Measurements from ENCODE around the gene ITGA6. TPM values are rescaled to one million over a fixed set of nuclear protein-coding genes. Genes with fewer than 3 reads are reported as not detected.

The ITGA6 gene
- total RNA-seq, 1 experiment from 2014 or later: 75.9 TPM

DNA sequence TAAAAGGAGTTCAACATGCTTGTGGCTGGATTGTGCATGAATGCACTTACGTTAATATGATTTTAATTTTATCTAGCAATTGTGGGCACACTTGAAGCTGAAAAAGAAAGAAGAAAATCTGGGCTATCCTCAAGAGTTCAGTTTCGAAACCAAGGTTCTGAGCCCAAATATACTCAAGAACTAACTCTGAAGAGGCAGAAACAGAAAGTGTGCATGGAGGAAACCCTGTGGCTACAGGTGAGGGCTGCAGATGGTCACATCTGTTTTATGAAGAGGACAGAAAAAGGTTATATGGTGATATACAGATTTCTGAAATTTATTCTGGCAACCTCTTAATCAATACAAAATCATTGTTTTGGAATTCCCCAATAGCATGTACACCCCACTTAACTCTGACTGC lies 57.3 kb downstream of the ITGA6 start:
- ChIA-PET CTCF (interaction anchor here (0.6 to 1.2 kb wide), 2 partner anchors 309 to 313 kb away, joined by 3 read pairs; no protein-coding TSS in a partner anchor), POLR2A (no interaction called here)
- Histone ChIP-seq H3K4me1 (ENCODE audit: control insufficient read depth, insufficient read depth, low read length) (no peaks in the 10 kb centered on the region), H3K4me3 (ENCODE audit: low read depth in 2 of 2, low read length in 2 of 2) (no peak overlapping the region), H3K27ac (ENCODE audit: low read length) (no peak overlapping the region), H3K27me3 (ENCODE audit: control insufficient read depth, insufficient read depth, low read length) (no peaks in the 10 kb centered on the region), H3K36me3 (ENCODE audit: control insufficient read depth, insufficient read depth, low read length) (peaks cover 2% of the 10 kb centered on the region), H3K9me3 (ENCODE audit: control insufficient read depth, insufficient read depth, low read depth, low read length) (no peaks in the 10 kb centered on the region)
- DNase-seq (ENCODE audit: low read depth, low spot score) (no peak), ATAC-seq (no peak)
- in situ Hi-C loops (cut with HindIII; ENCODE audit: low pct_unique_long_range_greater_than_20kb, low sequenced_read_pairs): no loop called here
- no TSS peak for BruUV-seq (replicated peaks)
- intact Hi-C loops (cut with micrococcal nuclease; ENCODE audit: unreplicated experiment): no loop called here
- TF ChIP-seq, protein P1, sequence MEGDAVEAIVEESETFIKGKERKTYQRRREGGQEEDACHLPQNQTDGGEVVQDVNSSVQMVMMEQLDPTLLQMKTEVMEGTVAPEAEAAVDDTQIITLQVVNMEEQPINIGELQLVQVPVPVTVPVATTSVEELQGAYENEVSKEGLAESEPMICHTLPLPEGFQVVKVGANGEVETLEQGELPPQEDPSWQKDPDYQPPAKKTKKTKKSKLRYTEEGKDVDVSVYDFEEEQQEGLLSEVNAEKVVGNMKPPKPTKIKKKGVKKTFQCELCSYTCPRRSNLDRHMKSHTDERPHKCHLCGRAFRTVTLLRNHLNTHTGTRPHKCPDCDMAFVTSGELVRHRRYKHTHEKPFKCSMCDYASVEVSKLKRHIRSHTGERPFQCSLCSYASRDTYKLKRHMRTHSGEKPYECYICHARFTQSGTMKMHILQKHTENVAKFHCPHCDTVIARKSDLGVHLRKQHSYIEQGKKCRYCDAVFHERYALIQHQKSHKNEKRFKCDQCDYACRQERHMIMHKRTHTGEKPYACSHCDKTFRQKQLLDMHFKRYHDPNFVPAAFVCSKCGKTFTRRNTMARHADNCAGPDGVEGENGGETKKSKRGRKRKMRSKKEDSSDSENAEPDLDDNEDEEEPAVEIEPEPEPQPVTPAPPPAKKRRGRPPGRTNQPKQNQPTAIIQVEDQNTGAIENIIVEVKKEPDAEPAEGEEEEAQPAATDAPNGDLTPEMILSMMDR (IDR thresholded peaks at IDR 0.05): peak; percentile 27; the same call in 1 of the 2 replicates
- TF ChIP-seq, protein P2, sequence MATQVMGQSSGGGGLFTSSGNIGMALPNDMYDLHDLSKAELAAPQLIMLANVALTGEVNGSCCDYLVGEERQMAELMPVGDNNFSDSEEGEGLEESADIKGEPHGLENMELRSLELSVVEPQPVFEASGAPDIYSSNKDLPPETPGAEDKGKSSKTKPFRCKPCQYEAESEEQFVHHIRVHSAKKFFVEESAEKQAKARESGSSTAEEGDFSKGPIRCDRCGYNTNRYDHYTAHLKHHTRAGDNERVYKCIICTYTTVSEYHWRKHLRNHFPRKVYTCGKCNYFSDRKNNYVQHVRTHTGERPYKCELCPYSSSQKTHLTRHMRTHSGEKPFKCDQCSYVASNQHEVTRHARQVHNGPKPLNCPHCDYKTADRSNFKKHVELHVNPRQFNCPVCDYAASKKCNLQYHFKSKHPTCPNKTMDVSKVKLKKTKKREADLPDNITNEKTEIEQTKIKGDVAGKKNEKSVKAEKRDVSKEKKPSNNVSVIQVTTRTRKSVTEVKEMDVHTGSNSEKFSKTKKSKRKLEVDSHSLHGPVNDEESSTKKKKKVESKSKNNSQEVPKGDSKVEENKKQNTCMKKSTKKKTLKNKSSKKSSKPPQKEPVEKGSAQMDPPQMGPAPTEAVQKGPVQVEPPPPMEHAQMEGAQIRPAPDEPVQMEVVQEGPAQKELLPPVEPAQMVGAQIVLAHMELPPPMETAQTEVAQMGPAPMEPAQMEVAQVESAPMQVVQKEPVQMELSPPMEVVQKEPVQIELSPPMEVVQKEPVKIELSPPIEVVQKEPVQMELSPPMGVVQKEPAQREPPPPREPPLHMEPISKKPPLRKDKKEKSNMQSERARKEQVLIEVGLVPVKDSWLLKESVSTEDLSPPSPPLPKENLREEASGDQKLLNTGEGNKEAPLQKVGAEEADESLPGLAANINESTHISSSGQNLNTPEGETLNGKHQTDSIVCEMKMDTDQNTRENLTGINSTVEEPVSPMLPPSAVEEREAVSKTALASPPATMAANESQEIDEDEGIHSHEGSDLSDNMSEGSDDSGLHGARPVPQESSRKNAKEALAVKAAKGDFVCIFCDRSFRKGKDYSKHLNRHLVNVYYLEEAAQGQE (IDR thresholded peaks at IDR 0.05; ENCODE audit: insufficient read depth in 1 of 2, low read depth in 2 of 2, low read length in 1 of 2): no peak

DNA sequence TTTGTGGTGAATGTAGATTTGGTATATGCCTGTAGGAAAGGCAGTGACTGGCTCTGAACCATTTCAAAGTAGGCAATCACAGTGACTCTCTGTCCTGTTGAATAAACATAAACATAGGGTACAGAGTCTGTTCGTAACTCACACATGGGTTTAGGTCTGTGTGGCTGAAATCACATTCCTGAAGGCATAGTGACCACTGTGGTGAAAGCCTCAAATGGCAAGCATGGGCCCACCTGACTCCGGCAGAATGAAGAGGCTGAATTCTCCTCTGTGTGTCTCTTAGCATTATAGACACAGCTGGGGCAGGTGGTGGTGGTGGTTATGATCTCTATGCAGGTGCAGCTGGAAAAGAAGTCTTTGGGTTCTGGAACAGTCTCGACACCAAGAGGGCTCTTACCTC lies 61.2 kb downstream of the ITGA6 start:
- Histone ChIP-seq H3K27me3 (ENCODE audit: control insufficient read depth, insufficient read depth, low read length) (no peaks in the 10 kb centered on the region), H3K4me1 (ENCODE audit: control insufficient read depth, insufficient read depth, low read length) (no peaks in the 10 kb centered on the region), H3K27ac (ENCODE audit: low read length) (no peak overlapping the region), H3K9me3 (ENCODE audit: control insufficient read depth, insufficient read depth, low read depth, low read length) (no peaks in the 10 kb centered on the region), H3K36me3 (ENCODE audit: control insufficient read depth, insufficient read depth, low read length) (peaks cover 6% of the 10 kb centered on the region), H3K4me3 (ENCODE audit: low read depth in 2 of 2, low read length in 2 of 2) (no peak overlapping the region)
- intact Hi-C loops (cut with micrococcal nuclease; ENCODE audit: unreplicated experiment): no loop called here
- CTCF ChIA-PET: no interaction called here
- DNase-seq (ENCODE audit: low read depth, low spot score) (no peak), ATAC-seq (no peak)
- TF ChIP-seq TCF7L2 (IDR thresholded peaks at IDR 0.05; ENCODE audit: low read depth, low read length): no peak
- TF ChIP-seq, protein P1 (IDR thresholded peaks at IDR 0.05): no peak
- TF ChIP-seq SIN3A (IDR thresholded peaks at IDR 0.05; ENCODE audit: borderline replicate concordance, insufficient read depth, low read depth, low read length): no peak
- no peak for TF ChIP-seq POLR2AphosphoS5 (IDR thresholded peaks at IDR 0.05; ENCODE audit: low read depth, low read length)
- TF ChIP-seq, protein P2 (IDR thresholded peaks at IDR 0.05; ENCODE audit: insufficient read depth in 1 of 2, low read depth in 2 of 2, low read length in 1 of 2): no peak
- BruUV-seq (replicated peaks): no TSS peak
- in situ Hi-C loops (cut with HindIII; ENCODE audit: low pct_unique_long_range_greater_than_20kb, low sequenced_read_pairs): no loop called here
- POLR2A ChIA-PET: no interaction called here
